Stimulated activated CD4-positive, alpha-beta T cell treated with anti-CD3 and anti-CD28 coated beads, Interleukin-1b, Interleukin-23, amount 100 ng/mL, for 1 hour (primary cell): Measurements from ENCODE around the gene RBM15.

ENCODE experiments used
- DNase-seq, 2 donors: peaks; one replicate each; pipeline ENCODE4 v3.0.0-alpha.2; 2020; ENCODE audit warnings: low read depth in 2 of 2

The RBM15 gene, protein sequence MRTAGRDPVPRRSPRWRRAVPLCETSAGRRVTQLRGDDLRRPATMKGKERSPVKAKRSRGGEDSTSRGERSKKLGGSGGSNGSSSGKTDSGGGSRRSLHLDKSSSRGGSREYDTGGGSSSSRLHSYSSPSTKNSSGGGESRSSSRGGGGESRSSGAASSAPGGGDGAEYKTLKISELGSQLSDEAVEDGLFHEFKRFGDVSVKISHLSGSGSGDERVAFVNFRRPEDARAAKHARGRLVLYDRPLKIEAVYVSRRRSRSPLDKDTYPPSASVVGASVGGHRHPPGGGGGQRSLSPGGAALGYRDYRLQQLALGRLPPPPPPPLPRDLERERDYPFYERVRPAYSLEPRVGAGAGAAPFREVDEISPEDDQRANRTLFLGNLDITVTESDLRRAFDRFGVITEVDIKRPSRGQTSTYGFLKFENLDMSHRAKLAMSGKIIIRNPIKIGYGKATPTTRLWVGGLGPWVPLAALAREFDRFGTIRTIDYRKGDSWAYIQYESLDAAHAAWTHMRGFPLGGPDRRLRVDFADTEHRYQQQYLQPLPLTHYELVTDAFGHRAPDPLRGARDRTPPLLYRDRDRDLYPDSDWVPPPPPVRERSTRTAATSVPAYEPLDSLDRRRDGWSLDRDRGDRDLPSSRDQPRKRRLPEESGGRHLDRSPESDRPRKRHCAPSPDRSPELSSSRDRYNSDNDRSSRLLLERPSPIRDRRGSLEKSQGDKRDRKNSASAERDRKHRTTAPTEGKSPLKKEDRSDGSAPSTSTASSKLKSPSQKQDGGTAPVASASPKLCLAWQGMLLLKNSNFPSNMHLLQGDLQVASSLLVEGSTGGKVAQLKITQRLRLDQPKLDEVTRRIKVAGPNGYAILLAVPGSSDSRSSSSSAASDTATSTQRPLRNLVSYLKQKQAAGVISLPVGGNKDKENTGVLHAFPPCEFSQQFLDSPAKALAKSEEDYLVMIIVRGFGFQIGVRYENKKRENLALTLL

DNA sequence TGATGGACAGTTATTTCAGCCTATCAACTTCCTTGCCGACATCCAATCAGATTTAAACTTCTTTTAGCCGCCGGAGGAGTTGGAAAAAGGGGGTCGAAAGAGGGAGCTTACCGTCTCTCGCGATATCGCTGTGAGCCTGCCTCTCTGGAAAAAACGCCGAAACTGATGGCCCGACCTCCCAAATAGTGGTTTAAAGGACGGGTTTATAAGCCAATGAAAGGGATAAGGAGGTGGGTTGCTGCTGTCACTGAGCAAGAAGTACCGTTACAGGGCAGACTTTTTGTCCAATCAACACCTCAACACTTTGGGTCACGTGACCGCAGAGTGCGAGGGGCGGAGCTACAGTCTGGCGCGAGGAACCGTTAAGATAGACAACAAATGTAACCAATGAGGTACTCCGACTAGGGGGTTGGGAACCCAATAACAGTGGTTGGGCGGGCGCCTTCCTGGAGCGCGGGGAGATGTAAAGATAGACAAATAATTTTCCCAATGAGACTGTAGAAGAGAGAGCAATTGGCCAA, at the start of gene RBM15:
Gene RBM15, plus strand, starts transcription at position 492 of the 521 bp plus-strand sequence. Its CDS starts 29 bp downstream, at position 521.
- DNase-seq = peak; percentile 74 to 95

GRCh38 chr1:110291241-110292030, 47.7 kb upstream of the RBM15 start:
- DNase-seq = no peak

GRCh38 chr1:110292031-110292741, 47.0 kb upstream of the RBM15 start:
- no peak for DNase-seq

DNA sequence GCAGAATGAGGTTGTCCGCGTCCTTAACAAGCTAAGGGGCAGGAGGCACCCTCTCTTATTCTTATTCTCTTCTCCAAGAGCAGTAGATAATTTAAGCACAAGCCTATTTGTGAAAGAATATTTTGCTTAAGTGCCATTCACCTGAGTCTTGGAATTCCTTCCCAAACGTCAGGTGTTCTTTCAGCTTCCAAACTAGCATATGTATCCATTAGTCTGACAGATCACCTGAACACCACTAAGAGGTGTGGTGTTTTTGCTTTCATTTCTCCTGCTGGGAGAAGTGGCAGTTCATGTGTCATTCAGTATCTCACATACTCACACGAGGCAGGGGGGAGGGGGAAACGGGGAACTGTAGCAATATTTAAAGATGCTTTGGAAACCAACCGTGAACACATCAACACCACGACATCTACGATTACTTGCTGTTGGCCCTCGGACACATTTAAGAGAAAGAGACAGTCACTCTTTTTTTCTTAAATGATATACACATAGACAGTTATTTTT, 45.5 kb upstream of the RBM15 start:
- no peak for DNase-seq

DNA sequence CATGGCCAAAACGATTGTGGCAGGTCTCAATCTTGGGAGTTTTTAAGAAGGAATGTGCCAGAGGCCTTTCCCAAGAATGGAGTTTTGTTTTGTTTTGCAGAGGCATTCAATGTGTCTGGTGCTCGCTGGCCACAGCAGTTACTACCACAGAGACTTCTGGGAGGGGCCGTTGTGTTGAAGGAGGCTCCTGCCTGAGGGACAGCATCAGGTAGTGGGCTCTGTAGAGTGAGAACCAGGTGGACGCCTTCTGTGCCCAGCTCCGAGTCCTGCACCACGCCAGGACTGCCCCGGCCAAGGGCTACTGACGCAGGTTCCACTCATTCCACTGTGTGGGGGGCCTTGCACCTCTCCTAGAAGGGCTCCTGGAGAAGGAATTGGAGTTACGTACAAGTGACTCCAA, 44.9 kb upstream of the RBM15 start:
- DNase-seq = no peak

DNA sequence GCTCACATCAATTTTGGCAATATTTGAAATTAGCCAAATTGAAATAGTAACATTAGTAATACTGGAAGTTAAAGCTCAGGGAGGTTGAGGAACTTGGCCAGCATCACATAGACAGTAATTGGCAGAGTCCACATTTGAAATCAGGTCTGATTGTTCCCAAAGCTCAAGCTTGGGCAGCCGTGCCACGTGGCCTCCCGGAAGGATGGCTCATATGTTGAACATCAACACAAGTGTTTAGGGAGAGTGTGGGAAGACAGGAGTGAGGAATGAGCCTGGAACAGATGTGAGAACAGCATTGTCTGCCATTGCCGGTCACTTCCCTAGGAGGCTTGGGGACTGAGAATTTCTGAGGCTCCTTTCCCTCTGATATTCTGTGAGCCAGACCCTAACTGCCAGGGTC, 40.2 kb upstream of the RBM15 start:
- DNase-seq = no peak

GRCh38 chr1:110300412-110301085, 38.6 kb upstream of the RBM15 start:
- no peak for DNase-seq

- DNase-seq = no peak
Measured at GRCh38 chr1:110302836-110303235, 36.3 kb upstream of the RBM15 start.

- no peak for DNase-seq
Measured at GRCh38 chr1:110305900-110306420, 33.2 kb upstream of the RBM15 start.

DNA sequence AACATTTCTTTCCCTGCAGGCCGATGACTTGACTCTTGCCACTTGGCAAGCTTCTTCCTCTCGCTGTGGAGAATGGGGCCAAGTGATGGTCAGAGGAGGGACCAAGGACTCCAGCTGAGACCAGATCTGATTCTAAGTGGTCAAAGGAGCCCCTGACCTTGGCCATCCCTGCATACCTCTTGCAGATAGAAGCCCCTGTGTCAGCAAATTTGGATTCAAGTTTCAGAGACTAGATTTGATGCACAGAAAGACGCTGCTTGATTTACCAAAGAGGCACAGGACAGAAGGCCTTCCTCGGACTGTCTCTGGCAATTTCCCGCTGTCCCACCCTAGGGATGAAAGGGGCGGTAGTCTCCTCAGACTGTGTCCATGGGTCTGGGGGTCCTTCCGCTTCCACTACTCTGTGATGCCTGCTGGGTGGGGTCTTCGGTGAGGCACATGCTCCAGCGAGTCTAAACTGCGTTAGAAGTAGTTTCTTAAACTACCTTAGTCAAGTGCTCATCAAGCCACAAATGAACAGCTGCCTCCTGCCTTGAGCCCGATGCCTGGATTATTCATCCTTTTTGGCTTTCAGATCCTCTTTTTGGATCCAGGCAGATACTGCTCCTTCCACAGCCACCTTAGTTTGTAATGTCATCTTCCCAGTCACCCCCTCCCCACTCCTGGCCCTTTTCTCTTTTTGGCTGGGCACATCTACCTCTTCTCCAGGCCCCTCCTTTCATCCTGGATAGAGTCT, 31.8 kb upstream of the RBM15 start:
- no peak for DNase-seq

DNA sequence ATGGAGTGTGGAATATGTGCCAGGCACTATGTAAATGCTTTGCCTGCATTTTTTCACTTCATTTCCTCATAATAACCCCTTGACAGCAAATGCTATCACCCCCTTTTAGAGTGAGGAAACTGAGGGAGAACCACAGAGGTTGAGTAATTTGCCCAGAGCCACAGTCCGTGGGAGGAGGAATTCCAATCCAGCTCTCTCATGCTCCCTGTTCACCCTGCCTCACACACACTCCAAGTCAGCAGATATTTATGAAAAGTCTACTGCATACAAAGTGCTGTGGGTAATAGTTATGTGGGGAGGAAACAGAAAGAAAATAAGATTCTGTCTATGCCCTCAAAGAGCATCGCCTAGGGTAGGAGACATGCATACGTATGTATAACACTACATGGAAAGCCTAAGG, 30.9 kb upstream of the RBM15 start:
- DNase-seq = no peak

- DNase-seq = no peak
Measured at GRCh38 chr1:110309139-110309538, 30.0 kb upstream of the RBM15 start.

DNA sequence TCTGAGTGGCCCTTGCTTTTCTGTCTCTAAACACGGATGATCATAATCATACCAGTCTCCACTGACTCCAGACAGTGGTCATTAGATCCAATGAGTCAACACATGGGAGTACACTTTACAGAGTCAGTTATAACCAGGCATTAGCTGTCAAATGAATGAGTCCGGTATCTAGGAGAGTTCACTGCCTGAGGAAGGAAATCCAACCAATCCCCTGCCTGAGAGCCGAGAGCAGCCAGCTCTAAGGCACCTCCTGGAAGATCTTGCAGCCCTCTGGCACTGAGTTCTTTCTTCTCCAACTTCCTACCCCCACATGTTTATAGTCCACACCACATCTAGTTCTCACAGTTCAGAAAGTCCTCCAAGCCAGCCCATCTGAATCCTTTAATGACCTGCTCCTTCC, 29.4 kb upstream of the RBM15 start:
- DNase-seq = no peak

GRCh38 chr1:110310300-110310699, 28.9 kb upstream of the RBM15 start:
- no peak for DNase-seq

DNA sequence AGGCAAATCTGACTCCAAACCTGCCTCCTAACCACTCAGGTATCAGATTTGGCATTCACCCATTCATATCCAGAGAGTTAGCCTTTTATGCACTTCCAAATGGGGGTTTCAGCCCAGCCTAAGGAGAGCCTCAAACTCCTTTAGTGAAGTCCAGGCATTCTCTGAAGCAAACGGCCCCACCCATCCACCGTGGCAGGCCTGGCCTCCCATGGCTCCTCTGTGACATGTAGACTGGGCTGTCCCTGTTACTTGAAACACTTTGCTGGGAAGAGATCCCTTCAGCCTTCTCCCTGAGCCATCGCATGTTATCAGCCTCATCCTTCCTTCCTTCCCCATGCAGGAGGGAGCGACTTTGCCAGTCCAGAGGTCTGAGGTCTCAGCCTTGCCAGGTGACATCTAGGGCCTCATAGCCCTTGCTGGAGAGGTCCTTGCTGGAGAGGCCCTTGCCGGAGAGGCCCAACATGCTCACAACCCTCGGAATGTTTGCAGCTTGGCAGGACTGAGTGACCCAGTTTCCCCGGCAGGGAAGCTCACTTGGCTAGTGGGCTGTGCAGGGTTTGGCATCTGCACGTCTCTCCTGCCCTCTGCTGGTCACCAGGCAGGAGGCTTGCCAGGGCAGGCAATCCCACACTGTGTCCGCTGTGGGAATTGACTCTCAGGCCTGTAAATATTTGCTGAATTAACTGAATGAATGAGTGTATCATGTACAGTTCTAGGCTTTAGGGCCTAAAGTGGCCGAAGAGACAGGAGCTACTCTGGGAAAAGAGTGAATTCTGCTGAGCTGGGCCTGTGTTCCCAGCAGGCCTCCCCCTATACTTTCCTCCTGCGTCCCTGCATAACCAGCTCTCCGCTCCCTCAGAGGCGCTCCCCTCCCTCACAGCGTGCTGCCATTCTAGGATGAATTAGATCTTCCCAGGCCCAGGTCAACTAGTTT, 26.7 kb upstream of the RBM15 start:
- peak; percentile 38 to 60 for DNase-seq

- DNase-seq = no peak
Measured at GRCh38 chr1:110316735-110317134, 22.4 kb upstream of the RBM15 start.

GRCh38 chr1:110318046-110318445, 21.1 kb upstream of the RBM15 start:
- DNase-seq = no peak
